OCI-LY1 (cell line): Measurements from ENCODE around the gene AMPD3.

ENCODE experiments used
- H2AFZ ChIP-seq: fragments of 200-600 bp; sonication (generic), shearing (Covaris generic); 2 replicates; pipeline ENCODE4 v1.6.0; 2014; ENCODE audit warnings: antibody characterized with exemption, mild to moderate bottlenecking, low read length
- H3F3A ChIP-seq: fragments of 200-600 bp; sonication (generic), shearing (Covaris generic); 2 replicates; pipeline ENCODE4 v1.6.0; 2014; ENCODE audit warnings: mild to moderate bottlenecking, antibody characterized with exemption, low read length, moderate library complexity; ENCODE audit not compliant: insufficient read depth
- H3K27ac ChIP-seq: fragments of 200-600 bp; sonication (generic); 2 replicates; pipeline ENCODE4 v1.5.1; 2014; ENCODE audit warnings: low read length, mixed run types, mild to moderate bottlenecking, low read depth; ENCODE audit not compliant: poor library complexity, severe bottlenecking
- H3K27me3 ChIP-seq: fragments of 200-600 bp; sonication (generic); 2 replicates; pipeline ENCODE4 v1.6.0; 2014; ENCODE audit warnings: antibody characterized with exemption, mild to moderate bottlenecking, low read length, moderate library complexity; ENCODE audit not compliant: insufficient read depth
- H3K36me3 ChIP-seq: fragments of 200-600 bp; sonication (generic); 2 replicates; pipeline ENCODE4 v1.6.1; 2014; ENCODE audit warnings: mild to moderate bottlenecking, antibody characterized with exemption, low read length, moderate library complexity, mixed read lengths; ENCODE audit not compliant: insufficient read depth
- H3K4me1 ChIP-seq: fragments of 200-600 bp; sonication (generic); 2 replicates; pipeline ENCODE4 v1.5.1; 2014; ENCODE audit warnings: mild to moderate bottlenecking, low read length, moderate library complexity; ENCODE audit not compliant: insufficient read depth, severe bottlenecking
- H3K4me2 ChIP-seq: fragments of 200-600 bp; sonication (generic), shearing (Covaris generic); 2 replicates; pipeline ENCODE4 v1.6.1; 2014; ENCODE audit warnings: low read length
- H3K4me3 ChIP-seq: fragments of 200-600 bp; sonication (generic); 2 replicates; pipeline ENCODE4 v1.5.1; 2014; ENCODE audit warnings: low read length, low read depth, mild to moderate bottlenecking, mixed read lengths; ENCODE audit not compliant: poor library complexity, severe bottlenecking
- H3K79me2 ChIP-seq: fragments of 200-600 bp; shearing (Covaris generic); 2 replicates; pipeline ENCODE4 v1.6.1; 2016; ENCODE audit warnings: mixed run types, low read length, mixed read lengths; ENCODE audit not compliant: insufficient read depth
- H3K9ac ChIP-seq: fragments of 200-600 bp; sonication (generic), shearing (Covaris generic); 2 replicates; pipeline ENCODE4 v1.6.1; 2014; ENCODE audit warnings: mild to moderate bottlenecking, low read length, mixed read lengths
- H3K9me2 ChIP-seq: fragments of 200-600 bp; sonication (generic), shearing (Covaris generic); 2 replicates; pipeline ENCODE4 v1.6.1; 2014; ENCODE audit warnings: low read depth, mild to moderate bottlenecking, low read length, mixed read lengths
- H3K9me3 ChIP-seq: fragments of 200-600 bp; shearing (Covaris generic); 2 replicates; pipeline ENCODE4 v1.6.1; 2014; ENCODE audit warnings: low read length, mixed read lengths
- H4K20me1 ChIP-seq: fragments of 200-600 bp; sonication (generic), shearing (Covaris generic); 2 replicates; pipeline ENCODE4 v1.6.0; 2016; ENCODE audit warnings: mild to moderate bottlenecking, low read length; ENCODE audit not compliant: insufficient read depth
- EZH2 ChIP-seq: fragments of 200-600 bp; sonication (generic), shearing (Covaris generic); IDR thresholded peaks from 2 replicates; pipeline ENCODE4 v1.8.0; 2017; ENCODE audit warnings: borderline replicate concordance, mixed run types, mild to moderate bottlenecking, antibody characterized with exemption, low read length, moderate library complexity, mixed read lengths
- TF ChIP-seq, protein P1 (sequence below): fragments of 200-600 bp; sonication (generic), shearing (Covaris generic); IDR thresholded peaks from 2 replicates; pipeline ENCODE4 v1.5.1; 2017; ENCODE audit warnings: mild to moderate bottlenecking, antibody characterized with exemption, low read length, moderate library complexity, mixed read lengths

AMPD3 gene

DNA sequence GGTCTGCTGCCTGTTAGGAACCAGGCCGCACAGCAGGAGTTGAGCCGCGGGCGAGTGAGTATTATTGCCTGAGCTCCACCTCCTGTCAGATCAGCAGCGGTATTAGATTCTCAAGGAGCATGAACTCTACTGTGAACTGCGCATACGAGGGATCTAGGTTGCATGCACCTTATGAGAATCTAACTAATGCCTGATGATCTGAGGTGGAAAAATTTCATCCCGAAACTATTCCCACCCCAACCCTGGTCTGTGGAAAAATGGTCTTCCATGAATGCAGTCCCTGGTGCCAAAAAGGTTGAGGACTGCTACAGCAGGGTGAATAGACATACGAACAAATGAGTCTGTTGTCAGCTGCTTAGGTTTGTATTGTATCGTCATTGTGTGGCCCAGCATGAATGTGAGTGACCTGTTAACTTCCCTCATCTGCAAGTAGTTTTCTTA, 56.1 kb downstream of the AMPD3 start:
- Histone ChIP-seq H4K20me1 (no peaks in the 10 kb centered on the region), H3K4me1 (no peaks in the 10 kb centered on the region), H3K79me2 (no peaks in the 10 kb centered on the region), H3K36me3 (peaks cover 34% of the 10 kb centered on the region; the same call in 1 of the 2 replicates), H3K9me3 (no peaks in the 10 kb centered on the region), H3F3A (peaks cover 3% of the 10 kb centered on the region; the same call in 1 of the 2 replicates), H3K9me2 (no peaks in the 10 kb centered on the region), H3K4me2 (no peak overlapping the region), H3K4me3 (no peak overlapping the region), H3K27ac (no peak overlapping the region), H3K27me3 (no peaks in the 10 kb centered on the region), H2AFZ (no peak overlapping the region), H3K9ac (no peak overlapping the region)
- TF ChIP-seq EZH2, result no peak
- TF ChIP-seq, protein P1, sequence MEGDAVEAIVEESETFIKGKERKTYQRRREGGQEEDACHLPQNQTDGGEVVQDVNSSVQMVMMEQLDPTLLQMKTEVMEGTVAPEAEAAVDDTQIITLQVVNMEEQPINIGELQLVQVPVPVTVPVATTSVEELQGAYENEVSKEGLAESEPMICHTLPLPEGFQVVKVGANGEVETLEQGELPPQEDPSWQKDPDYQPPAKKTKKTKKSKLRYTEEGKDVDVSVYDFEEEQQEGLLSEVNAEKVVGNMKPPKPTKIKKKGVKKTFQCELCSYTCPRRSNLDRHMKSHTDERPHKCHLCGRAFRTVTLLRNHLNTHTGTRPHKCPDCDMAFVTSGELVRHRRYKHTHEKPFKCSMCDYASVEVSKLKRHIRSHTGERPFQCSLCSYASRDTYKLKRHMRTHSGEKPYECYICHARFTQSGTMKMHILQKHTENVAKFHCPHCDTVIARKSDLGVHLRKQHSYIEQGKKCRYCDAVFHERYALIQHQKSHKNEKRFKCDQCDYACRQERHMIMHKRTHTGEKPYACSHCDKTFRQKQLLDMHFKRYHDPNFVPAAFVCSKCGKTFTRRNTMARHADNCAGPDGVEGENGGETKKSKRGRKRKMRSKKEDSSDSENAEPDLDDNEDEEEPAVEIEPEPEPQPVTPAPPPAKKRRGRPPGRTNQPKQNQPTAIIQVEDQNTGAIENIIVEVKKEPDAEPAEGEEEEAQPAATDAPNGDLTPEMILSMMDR, result no peak

DNA sequence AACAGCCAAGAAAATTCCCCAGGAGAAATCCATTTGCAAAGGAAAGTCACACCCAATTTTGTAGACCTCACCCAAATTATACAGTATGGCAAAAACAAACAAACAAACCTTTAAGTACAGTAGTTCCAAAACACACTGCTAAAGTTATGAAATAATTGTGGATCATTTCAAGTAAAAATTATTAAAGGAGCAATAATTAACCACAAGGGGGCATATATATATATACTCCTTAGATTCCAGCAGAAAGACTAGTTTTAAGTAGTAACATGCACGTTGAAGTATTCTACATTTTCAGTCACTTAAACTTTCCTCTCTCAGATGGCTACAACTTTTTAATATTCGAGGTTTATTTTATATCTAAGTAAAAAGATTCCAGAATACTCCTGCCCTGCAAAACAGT, 59.1 kb downstream of the AMPD3 start:
- Histone ChIP-seq H3K4me2 (no peak overlapping the region), H3F3A (peaks cover 3% of the 10 kb centered on the region; the same call in 1 of the 2 replicates), H3K4me3 (no peak overlapping the region), H3K9me2 (no peaks in the 10 kb centered on the region), H3K36me3 (peaks cover 24% of the 10 kb centered on the region; the same call in 1 of the 2 replicates), H3K9ac (no peak overlapping the region), H3K79me2 (no peaks in the 10 kb centered on the region), H3K4me1 (no peaks in the 10 kb centered on the region), H4K20me1 (no peaks in the 10 kb centered on the region), H3K27ac (no peak overlapping the region), H2AFZ (no peak overlapping the region), H3K27me3 (no peaks in the 10 kb centered on the region), H3K9me3 (no peaks in the 10 kb centered on the region)
- TF ChIP-seq, protein P1, result peak; percentile 33; the same call in 1 of the 2 replicates
- TF ChIP-seq EZH2, result no peak

DNA sequence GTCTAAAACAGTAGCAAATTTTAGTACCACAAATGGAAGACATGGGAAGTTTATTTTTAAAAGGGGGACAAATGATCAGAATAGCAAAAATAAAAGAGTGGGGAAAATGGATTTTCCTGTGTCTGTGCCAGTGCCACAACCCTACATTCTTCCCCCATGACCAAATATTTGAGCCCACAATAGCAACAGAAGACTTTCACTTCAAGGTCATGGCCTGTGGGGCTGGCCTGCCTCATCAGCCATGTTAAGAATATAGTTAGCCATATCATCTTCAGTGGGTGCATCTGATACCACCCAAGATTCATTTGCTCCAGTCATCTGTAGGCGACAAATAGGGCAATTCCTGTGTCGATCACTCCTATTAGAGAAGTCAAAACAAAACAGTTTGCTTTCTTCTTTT, 59.6 kb downstream of the AMPD3 start:
- Histone ChIP-seq H2AFZ (no peak overlapping the region), H3K4me3 (no peak overlapping the region), H3K9me3 (no peaks in the 10 kb centered on the region), H3F3A (peaks cover 3% of the 10 kb centered on the region; the same call in 1 of the 2 replicates), H3K27me3 (no peaks in the 10 kb centered on the region), H3K27ac (no peak overlapping the region), H3K36me3 (peaks cover 29% of the 10 kb centered on the region; the same call in 1 of the 2 replicates), H4K20me1 (no peaks in the 10 kb centered on the region), H3K9ac (no peak overlapping the region), H3K79me2 (no peaks in the 10 kb centered on the region), H3K4me1 (no peaks in the 10 kb centered on the region), H3K4me2 (no peak overlapping the region), H3K9me2 (no peaks in the 10 kb centered on the region)
- TF ChIP-seq, protein P1, result no peak
- no peak for TF ChIP-seq EZH2
